ENCODE results near the gene NPM3. TPM values are rescaled to one million over a fixed set of nuclear protein-coding genes. Genes with fewer than 3 reads are reported as not detected.

NPM3 gene
- total and polyA plus RNA-seq, 12 donors = 14.7 to 51.5 (median 31.0) TPM

GRCh38 chr10:101758858-101759257, 24.4 kb downstream of the NPM3 start:
- H3K36me3 ChIP-seq (replicated peaks in 1 of 2) = no peaks in the 10 kb centered on the region
- no peaks in the 10 kb centered on the region for H3K4me1 ChIP-seq (replicated peaks in 1 of 2)
- intact Hi-C loops (cut with DNase I) = no loop called here
- no peaks in the 10 kb centered on the region for H3K9me3 ChIP-seq (replicated peaks in 1 of 3)
- TF ChIP-seq CTCF (IDR thresholded peaks at IDR 0.05) (no peak), POLR2A (IDR thresholded peaks at IDR 0.05) (no peak)
- 83 to 93% (median 90%) methylated on average over 1 to 2 of the region's 2 CpGs for WGBS, 4 donors
- no peak for DNase-seq
- no peaks in the 10 kb centered on the region for H3K27me3 ChIP-seq
- H3K27ac ChIP-seq = no peak overlapping the region
- no peak overlapping the region for H3K4me3 ChIP-seq

GRCh38 chr10:101752241-101752640, 31.0 kb downstream of the NPM3 start:
- no peaks in the 10 kb centered on the region for H3K9me3 ChIP-seq (replicated peaks in 1 of 3)
- no peaks in the 10 kb centered on the region for H3K4me1 ChIP-seq (replicated peaks in 1 of 2)
- no peaks in the 10 kb centered on the region for H3K36me3 ChIP-seq (replicated peaks in 1 of 2)
- DNase-seq = no peak
- TF ChIP-seq POLR2A (IDR thresholded peaks at IDR 0.05) (no peak), CTCF (IDR thresholded peaks at IDR 0.05) (no peak)
- WGBS, 4 donors = 67 to 81% (median 80%) methylated on average over 3 of the region's 3 CpGs
- intact Hi-C loops (cut with DNase I) = no loop called here
- no peaks in the 10 kb centered on the region for H3K27me3 ChIP-seq
- H3K4me3 ChIP-seq = no peak overlapping the region
- no peak overlapping the region for H3K27ac ChIP-seq

GRCh38 chr10:101749047-101750016, 33.9 kb downstream of the NPM3 start:
- intact Hi-C loops (cut with DNase I) = no loop called here
- 76 to 80% (median 78%) methylated on average over 19 of the region's 19 CpGs for WGBS, 4 donors
- no peak overlapping the region for H3K27ac ChIP-seq
- TF ChIP-seq CTCF (IDR thresholded peaks at IDR 0.05) (no peak), POLR2A (IDR thresholded peaks at IDR 0.05) (no peak)
- no peaks in the 10 kb centered on the region for H3K4me1 ChIP-seq (replicated peaks in 1 of 2)
- no peak overlapping the region for H3K4me3 ChIP-seq
- no peaks in the 10 kb centered on the region for H3K36me3 ChIP-seq (replicated peaks in 1 of 2)
- no peaks in the 10 kb centered on the region for H3K27me3 ChIP-seq
- H3K9me3 ChIP-seq (replicated peaks in 1 of 3) = no peaks in the 10 kb centered on the region
- DNase-seq = peak in 1 of 7 donors; percentile 51

- Histone ChIP-seq H3K4me1 (replicated peaks in 1 of 2) (no peaks in the 10 kb centered on the region), H3K4me3 (no peak overlapping the region), H3K27ac (no peak overlapping the region), H3K36me3 (replicated peaks in 1 of 2) (no peaks in the 10 kb centered on the region), H3K9me3 (replicated peaks in 1 of 3) (no peaks in the 10 kb centered on the region), H3K27me3 (no peaks in the 10 kb centered on the region)
- no peak for DNase-seq
- intact Hi-C loops (cut with DNase I) = no loop called here
- WGBS, 4 donors = 63 to 87% (median 82%) methylated on average over 3 of the region's 3 CpGs
- TF ChIP-seq POLR2A (IDR thresholded peaks at IDR 0.05) (no peak), CTCF (IDR thresholded peaks at IDR 0.05) (no peak)
These were observed 34.8 kb downstream of the NPM3 start for GRCh38 chr10:101748496-101748895.
